ENCODE results near the gene CUEDC1. TPM values are rescaled to one million over a fixed set of nuclear protein-coding genes. Genes with fewer than 3 reads are reported as not detected.
A peak's percentile ranks its signal among the peaks of the same experiment; 100 is the strongest.

Gene CUEDC1
- total RNA-seq, 4 donors from 2014 or later = 31.2 to 43.9 (median 34.3) TPM

- H3K27me3 ChIP-seq = no peaks in the 10 kb centered on the region
- in situ Hi-C loops (cut with MboI; ENCODE audit: low sequenced_read_pairs in 4 of 4) = no loop called here
Measured at GRCh38 chr17:57867126-57867525, 88.1 kb downstream of the CUEDC1 start.

DNA sequence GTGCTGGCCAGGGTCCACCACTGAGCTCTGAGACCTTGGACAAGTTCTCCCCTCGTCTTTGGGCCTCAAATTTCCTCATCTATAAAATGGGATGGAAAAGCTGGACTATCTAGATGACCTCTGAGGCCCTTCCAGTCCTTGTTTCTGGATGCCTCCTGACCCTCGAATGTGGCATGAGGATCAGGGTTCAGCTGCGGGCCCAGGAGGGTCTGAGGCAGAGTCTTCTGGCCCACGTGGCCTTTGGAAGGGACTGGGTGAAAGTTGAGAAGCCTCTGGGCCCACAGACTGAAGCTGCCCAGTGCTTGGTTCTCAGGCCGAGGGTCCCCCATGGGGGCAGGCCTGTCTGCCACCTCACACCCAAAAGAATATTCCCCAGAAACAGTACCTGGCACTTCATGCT, 88.5 kb downstream of the CUEDC1 start:
- DNase-seq = no peak
- Histone ChIP-seq H3K9me3 (no peaks in the 10 kb centered on the region), H3K27ac (peak overlapping the region in 3 of 4 donors; percentile 75 to 83 (median 82)), H3K4me1 (peaks cover 35 to 39% of the 10 kb centered on the region in 2 donors), H3K36me3 (peaks cover 0 to 18% of the 10 kb centered on the region in 2 donors), H3K4me3 (no peak overlapping the region), H3K27me3 (no peaks in the 10 kb centered on the region)
- no peak for ATAC-seq
- in situ Hi-C loops (cut with MboI; ENCODE audit: low sequenced_read_pairs in 4 of 4) (no loop called here), intact Hi-C loops (cut with DNase I; ENCODE audit: low total_unique reads) (no loop called here)
- TF ChIP-seq CTCF (IDR thresholded peaks at IDR 0.05 in 4 of 5, conservative IDR thresholded peaks at IDR 0.05 in 1 of 5) (no peak), POLR2A (IDR thresholded peaks at IDR 0.05) (no peak)

More at GRCh38 chr17:57867126-57867525, 88.1 kb downstream of the CUEDC1 start:
- Histone ChIP-seq H3K9me3 (no peaks in the 10 kb centered on the region), H3K36me3 (peaks cover 0 to 22% of the 10 kb centered on the region in 2 donors), H3K4me1 (peaks cover 34 to 37% of the 10 kb centered on the region in 2 donors), H3K27ac (peak overlapping the region in 3 of 4 donors; percentile 75 to 83 (median 82)), H3K4me3 (no peak overlapping the region)
- intact Hi-C loops (cut with DNase I; ENCODE audit: low total_unique reads) = no loop called here
- DNase-seq (no peak), ATAC-seq (no peak)
- TF ChIP-seq CTCF (IDR thresholded peaks at IDR 0.05 in 4 of 5, conservative IDR thresholded peaks at IDR 0.05 in 1 of 5) (no peak), POLR2A (IDR thresholded peaks at IDR 0.05) (no peak)

DNA sequence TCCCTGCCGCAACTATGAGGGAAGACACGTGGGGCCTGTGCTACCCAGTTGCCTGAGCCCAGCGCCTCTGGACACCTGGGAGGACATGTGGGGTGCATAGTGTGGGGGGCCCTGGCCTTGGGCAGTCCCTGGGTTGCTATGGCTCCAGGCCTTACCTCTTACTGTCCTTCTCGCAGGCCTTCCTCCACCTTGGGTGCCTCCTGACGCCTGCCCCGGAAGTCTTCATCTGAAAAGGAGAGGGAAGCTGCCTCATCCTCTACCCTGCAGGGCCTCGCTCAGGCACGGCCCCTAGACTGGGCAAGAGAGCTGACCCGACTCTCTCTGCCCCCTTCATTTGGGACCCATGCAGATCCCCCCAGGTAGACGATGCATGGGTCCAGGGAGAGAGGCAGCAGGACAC, 88.9 kb downstream of the CUEDC1 start:
- Histone ChIP-seq H3K36me3 (peaks cover 0 to 16% of the 10 kb centered on the region in 2 donors), H3K27ac (peak overlapping the region in 2 of 4 donors; percentile 15 to 83), H3K27me3 (no peaks in the 10 kb centered on the region), H3K4me3 (no peak overlapping the region), H3K9me3 (no peaks in the 10 kb centered on the region), H3K4me1 (peaks cover 38 to 41% of the 10 kb centered on the region in 2 donors)
- in situ Hi-C loops (cut with MboI; ENCODE audit: low sequenced_read_pairs in 4 of 4) = no loop called here
- DNase-seq = no peak
- ATAC-seq = no peak
- TF ChIP-seq POLR2A (IDR thresholded peaks at IDR 0.05) = no peak
- TF ChIP-seq CTCF (IDR thresholded peaks at IDR 0.05 in 4 of 5, conservative IDR thresholded peaks at IDR 0.05 in 1 of 5) = no peak
- intact Hi-C loops (cut with DNase I; ENCODE audit: low total_unique reads) = no loop called here

GRCh38 chr17:57864273-57864672, 90.9 kb downstream of the CUEDC1 start:
- Histone ChIP-seq H3K4me1 (peaks cover 47 to 52% of the 10 kb centered on the region in 2 donors), H3K9me3 (no peaks in the 10 kb centered on the region), H3K27ac (peak overlapping the region in 1 of 4 donors; percentile 22), H3K36me3 (peaks cover 0 to 10% of the 10 kb centered on the region in 2 donors), H3K27me3 (no peaks in the 10 kb centered on the region), H3K4me3 (no peak overlapping the region)
- TF ChIP-seq CTCF (IDR thresholded peaks at IDR 0.05 in 4 of 5, conservative IDR thresholded peaks at IDR 0.05 in 1 of 5) (no peak), POLR2A (IDR thresholded peaks at IDR 0.05) (no peak)
- DNase-seq (no peak), ATAC-seq (no peak)
- in situ Hi-C loops (cut with MboI; ENCODE audit: low sequenced_read_pairs in 4 of 4) = no loop called here
- intact Hi-C loops (cut with DNase I; ENCODE audit: low total_unique reads) = no loop called here
